ENCODE measurements around the gene CAD.
"Not testable (repeated sequence)": the region's sequence is repeated elsewhere in the genome, so short reads cannot be mapped to it uniquely, and the experiment has no call there.

Gene CAD

GRCh38 chr2:27264253-27264752 lies 47.1 kb downstream of the CAD start:
- H3K36me3 ChIP-seq (ENCODE audit: insufficient read depth): no peaks in the 10 kb centered on the region
- no peaks in the 10 kb centered on the region for H4K20me1 ChIP-seq (ENCODE audit: insufficient read depth)
- H3K4me2 ChIP-seq: peak overlapping the region; percentile 84
- no peak for TF ChIP-seq CTCF (conservative IDR thresholded peaks at IDR 0.05; ENCODE audit: low read depth, low read length)
- peaks cover 59% of the 10 kb centered on the region for H3K27me3 ChIP-seq (ENCODE audit: insufficient read depth, low read depth)
- H3K27ac ChIP-seq: no peak overlapping the region
- H2AFZ ChIP-seq (ENCODE audit: low read depth): peak overlapping the region; percentile 97
- H3K79me2 ChIP-seq (ENCODE audit: insufficient read depth, low read depth): no peaks in the 10 kb centered on the region
- H3K9ac ChIP-seq: peak overlapping the region; percentile 37; the same call in 1 of the 2 replicates
- H3K4me3 ChIP-seq (IDR thresholded peaks at IDR 0.05; ENCODE audit: insufficient read depth, low read depth, low read length): peak overlapping the region; percentile 18
- peaks cover 13% of the 10 kb centered on the region for H3K4me1 ChIP-seq (ENCODE audit: low read depth, poor library complexity, severe bottlenecking)

GRCh38 chr2:27264753-27265535 lies 47.8 kb downstream of the CAD start:
- Histone ChIP-seq H3K4me3 (IDR thresholded peaks at IDR 0.05; ENCODE audit: insufficient read depth, low read depth, low read length) (peak overlapping the region; percentile 18), H3K79me2 (ENCODE audit: insufficient read depth, low read depth) (no peaks in the 10 kb centered on the region), H2AFZ (ENCODE audit: low read depth) (peak overlapping the region; percentile 97), H3K27ac (no peak overlapping the region), H3K9ac (peak overlapping the region; percentile 37; the same call in 1 of the 2 replicates), H3K4me1 (ENCODE audit: low read depth, poor library complexity, severe bottlenecking) (peaks cover 13% of the 10 kb centered on the region), H3K4me2 (peak overlapping the region; percentile 84), H3K27me3 (ENCODE audit: insufficient read depth, low read depth) (peaks cover 53% of the 10 kb centered on the region), H3K36me3 (ENCODE audit: insufficient read depth) (no peaks in the 10 kb centered on the region), H4K20me1 (ENCODE audit: insufficient read depth) (no peaks in the 10 kb centered on the region)
- peak; percentile 52 for TF ChIP-seq CTCF (conservative IDR thresholded peaks at IDR 0.05; ENCODE audit: low read depth, low read length)

- no peaks in the 10 kb centered on the region for H4K20me1 ChIP-seq (ENCODE audit: insufficient read depth)
- H3K4me1 ChIP-seq (ENCODE audit: low read depth, poor library complexity, severe bottlenecking): peaks cover 13% of the 10 kb centered on the region
- no peak overlapping the region for H3K9ac ChIP-seq
- no peak overlapping the region; the same call in 1 of the 2 replicates for H3K4me2 ChIP-seq
- H3K4me3 ChIP-seq (IDR thresholded peaks at IDR 0.05; ENCODE audit: insufficient read depth, low read depth, low read length): no peak overlapping the region
- H3K27ac ChIP-seq: no peak overlapping the region
- H3K27me3 ChIP-seq (ENCODE audit: insufficient read depth, low read depth): peaks cover 48% of the 10 kb centered on the region
- no peak for TF ChIP-seq CTCF (conservative IDR thresholded peaks at IDR 0.05; ENCODE audit: low read depth, low read length)
- H3K36me3 ChIP-seq (ENCODE audit: insufficient read depth): no peaks in the 10 kb centered on the region
- H3K79me2 ChIP-seq (ENCODE audit: insufficient read depth, low read depth): no peaks in the 10 kb centered on the region
- H2AFZ ChIP-seq (ENCODE audit: low read depth): peak overlapping the region; percentile 97; the same call in 1 of the 2 replicates
These were observed 48.3 kb downstream of the CAD start for GRCh38 chr2:27265536-27265870.

- not testable (repeated sequence) for H3K79me2 ChIP-seq (ENCODE audit: insufficient read depth, low read depth); H3K4me2 ChIP-seq; H3K27ac ChIP-seq; H2AFZ ChIP-seq (ENCODE audit: low read depth); H3K4me3 ChIP-seq (IDR thresholded peaks at IDR 0.05; ENCODE audit: insufficient read depth, low read depth, low read length); H4K20me1 ChIP-seq (ENCODE audit: insufficient read depth); H3K36me3 ChIP-seq (ENCODE audit: insufficient read depth); H3K9ac ChIP-seq
- Histone ChIP-seq H3K27me3 (ENCODE audit: insufficient read depth, low read depth) (peaks cover 25% of the 10 kb centered on the region), H3K4me1 (ENCODE audit: low read depth, poor library complexity, severe bottlenecking) (peaks cover 10% of the 10 kb centered on the region)
These were observed 51.1 kb downstream of the CAD start for GRCh38 chr2:27268296-27268695.

- Histone ChIP-seq H3K36me3 (ENCODE audit: insufficient read depth) (no peaks in the 10 kb centered on the region), H3K9ac (no peak overlapping the region), H3K27ac (no peak overlapping the region), H3K4me1 (ENCODE audit: low read depth, poor library complexity, severe bottlenecking) (no peaks in the 10 kb centered on the region), H3K4me2 (no peak overlapping the region), H3K4me3 (IDR thresholded peaks at IDR 0.05; ENCODE audit: insufficient read depth, low read depth, low read length) (no peak overlapping the region), H3K27me3 (ENCODE audit: insufficient read depth, low read depth) (peaks cover 6% of the 10 kb centered on the region), H4K20me1 (ENCODE audit: insufficient read depth) (no peaks in the 10 kb centered on the region), H3K79me2 (ENCODE audit: insufficient read depth, low read depth) (no peaks in the 10 kb centered on the region), H2AFZ (ENCODE audit: low read depth) (no peak overlapping the region)
- TF ChIP-seq CTCF (conservative IDR thresholded peaks at IDR 0.05; ENCODE audit: low read depth, low read length): no peak
These were observed 53.0 kb downstream of the CAD start for GRCh38 chr2:27270131-27270530.

All from KMS-11 (cell line).